Ramos (cell line): ENCODE measurements around the gene MTMR2.
"Not testable (repeated sequence)": the region's sequence is repeated elsewhere in the genome, so short reads cannot be mapped to it uniquely, and the experiment has no call there.

Source experiments
- in situ Hi-C: fragments of 300-500 bp; cut with MboI; formaldehyde crosslinking; loops from one replicate; pipeline ENCODE4 v1.14.3; 2022; ENCODE audit warnings: low sequenced_read_pairs; ENCODE audit not compliant: unreplicated experiment

Gene MTMR2

DNA sequence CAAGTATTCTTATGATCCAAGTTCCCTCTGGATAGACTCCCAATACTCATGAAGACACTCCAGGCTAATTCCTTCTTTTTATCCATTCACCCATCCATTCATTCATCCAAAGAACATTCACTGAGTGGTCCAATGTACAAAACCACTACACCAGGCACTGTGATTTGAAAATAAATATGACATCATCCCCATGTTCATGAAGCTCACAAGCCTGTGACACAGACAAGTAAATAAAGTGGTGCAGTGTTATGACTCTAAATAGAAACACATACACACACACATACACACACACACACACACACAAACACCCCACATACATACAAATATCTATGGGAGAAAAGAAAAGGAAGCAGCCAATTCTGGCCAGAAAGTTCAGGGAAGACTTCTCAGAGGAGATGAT lies 35.5 kb downstream of the MTMR2 start:
- in situ Hi-C loops: no loop called here

DNA sequence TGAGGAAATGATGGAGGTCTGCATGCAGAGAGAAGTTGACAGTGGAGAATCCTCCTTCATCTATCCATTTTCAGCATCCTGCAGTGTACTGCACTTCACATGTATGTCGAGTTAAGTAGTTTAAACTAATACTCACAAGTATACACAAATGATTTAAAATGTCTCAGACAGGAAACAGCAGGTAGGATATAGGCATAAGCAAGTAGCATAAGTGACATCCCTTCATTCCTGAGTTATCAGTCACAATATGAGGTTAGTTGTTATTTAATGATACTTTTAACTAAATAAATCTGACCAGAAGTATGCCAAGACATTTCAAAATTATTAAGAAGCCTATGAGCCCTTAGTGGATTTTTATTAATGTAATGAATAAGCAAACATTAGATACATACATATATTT lies 37.4 kb downstream of the MTMR2 start:
- in situ Hi-C loops: no loop called here

- in situ Hi-C loops: no loop called here
These were observed 39.1 kb downstream of the MTMR2 start for GRCh38 chr11:95884802-95885201.

- in situ Hi-C loops: no loop called here
These were observed 39.5 kb downstream of the MTMR2 start for GRCh38 chr11:95884376-95884775.

GRCh38 chr11:95883381-95883780 lies 40.5 kb downstream of the MTMR2 start:
- in situ Hi-C loops: no loop called here

DNA sequence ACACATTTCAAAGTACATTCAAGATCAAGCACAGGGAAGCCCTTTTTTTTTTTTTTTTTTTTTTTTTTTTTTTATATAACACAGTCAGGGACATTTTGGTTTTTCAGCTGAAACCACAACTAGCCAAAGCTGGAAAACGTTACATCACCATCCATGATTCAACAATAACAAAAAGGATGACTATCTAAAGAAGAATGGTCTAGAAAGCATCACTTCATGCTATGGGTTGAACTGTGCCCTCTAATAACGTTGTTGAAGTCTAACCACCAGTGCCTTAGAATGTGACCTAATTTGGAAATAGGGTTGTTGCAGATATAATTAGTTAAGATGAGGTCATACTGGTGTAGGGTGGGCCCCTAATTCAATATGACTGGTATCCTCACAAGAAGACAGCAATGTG lies 46.6 kb downstream of the MTMR2 start:
- in situ Hi-C loops: no loop called here

DNA sequence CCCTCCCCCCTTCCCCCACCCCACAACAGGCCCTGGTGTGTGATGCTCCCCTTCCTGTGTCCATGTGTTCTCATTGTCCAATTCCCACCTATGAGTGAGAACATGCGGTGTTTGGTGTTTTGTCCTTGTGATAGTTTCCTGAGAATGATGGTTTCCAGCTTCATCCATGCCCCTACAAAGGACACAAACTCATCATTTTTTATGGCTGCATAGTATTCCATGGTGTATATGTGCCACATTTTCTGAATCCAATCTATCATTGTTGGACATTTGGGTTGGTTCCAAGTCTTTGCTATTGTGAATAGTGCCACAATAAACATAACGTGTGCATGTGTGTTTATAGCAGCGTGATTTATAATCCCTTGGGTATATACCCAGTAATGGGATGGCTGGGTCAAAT lies 53.0 kb downstream of the MTMR2 start:
- in situ Hi-C loops: not testable (repeated sequence)

- in situ Hi-C loops: no loop called here
These were observed 56.8 kb downstream of the MTMR2 start for GRCh38 chr11:95867105-95867504.

- in situ Hi-C loops: no loop called here
These were observed 60.3 kb downstream of the MTMR2 start for GRCh38 chr11:95863486-95864140.

GRCh38 chr11:95860024-95860423 lies 63.9 kb downstream of the MTMR2 start:
- in situ Hi-C loops: not testable (repeated sequence)

DNA sequence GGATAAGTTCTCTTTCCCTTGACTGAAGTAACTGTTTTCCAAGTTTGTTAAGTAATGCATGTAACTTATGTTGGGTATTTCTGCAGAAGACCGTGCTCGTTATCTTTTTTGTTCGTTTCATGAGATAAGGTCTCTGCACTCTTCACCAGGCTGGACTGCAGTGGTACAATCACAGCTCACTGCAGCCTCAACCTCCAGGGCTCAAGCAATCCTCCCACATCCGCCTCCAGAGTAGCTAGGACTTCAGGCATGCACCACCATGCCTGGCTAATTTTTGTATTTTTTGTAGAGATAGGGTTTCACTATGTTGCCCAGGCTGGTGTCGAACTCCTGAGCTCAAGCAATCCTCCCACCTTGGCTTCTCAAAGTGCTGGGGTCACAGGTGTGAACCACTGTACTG lies 69.5 kb downstream of the MTMR2 start:
- in situ Hi-C loops: not testable (repeated sequence)

GRCh38 chr11:95853862-95854261 lies 70.0 kb downstream of the MTMR2 start:
- in situ Hi-C loops: no loop called here

GRCh38 chr11:95853138-95853537 lies 70.8 kb downstream of the MTMR2 start:
- in situ Hi-C loops: no loop called here

- in situ Hi-C loops: no loop called here
These were observed 73.8 kb downstream of the MTMR2 start for GRCh38 chr11:95850137-95850536.

DNA sequence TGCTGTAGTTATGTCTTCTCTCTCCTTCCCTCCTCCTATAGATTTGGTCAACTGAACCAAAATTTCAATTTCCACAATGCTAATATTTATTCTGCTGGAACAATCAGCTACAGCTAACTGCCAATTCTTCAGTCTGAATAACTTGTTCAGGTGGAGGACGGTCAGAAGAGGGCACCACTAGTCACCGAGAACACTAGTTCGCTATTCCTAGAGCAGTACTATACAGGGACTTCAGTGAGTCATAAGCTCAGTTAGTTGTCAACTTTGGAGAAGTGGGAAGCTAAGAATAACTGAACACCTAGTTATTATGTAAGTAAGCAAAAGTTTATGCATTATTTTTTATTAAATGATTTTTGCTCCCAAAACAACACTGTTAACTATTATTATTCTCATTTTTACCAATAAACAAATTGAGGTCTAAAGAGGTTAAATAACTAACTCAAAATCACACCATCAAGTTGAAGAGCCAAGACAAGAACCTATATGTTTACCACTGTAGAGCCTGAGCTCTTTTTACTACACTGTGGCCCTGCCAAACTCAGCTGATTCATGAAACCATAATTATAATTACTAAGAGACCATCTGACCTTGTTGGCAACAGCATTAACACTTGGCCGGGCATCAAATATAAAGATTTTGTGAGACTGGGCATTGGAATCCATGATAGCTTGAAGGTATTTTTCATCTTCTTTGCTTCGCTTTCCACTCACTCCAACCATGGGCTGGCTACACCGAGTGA lies 74.7 kb downstream of the MTMR2 start:
- in situ Hi-C loops: loop anchor here (25.0 kb wide), 1 partner anchor 538 kb away; the partner anchor contains the start of genes CCDC82 and JRKL

DNA sequence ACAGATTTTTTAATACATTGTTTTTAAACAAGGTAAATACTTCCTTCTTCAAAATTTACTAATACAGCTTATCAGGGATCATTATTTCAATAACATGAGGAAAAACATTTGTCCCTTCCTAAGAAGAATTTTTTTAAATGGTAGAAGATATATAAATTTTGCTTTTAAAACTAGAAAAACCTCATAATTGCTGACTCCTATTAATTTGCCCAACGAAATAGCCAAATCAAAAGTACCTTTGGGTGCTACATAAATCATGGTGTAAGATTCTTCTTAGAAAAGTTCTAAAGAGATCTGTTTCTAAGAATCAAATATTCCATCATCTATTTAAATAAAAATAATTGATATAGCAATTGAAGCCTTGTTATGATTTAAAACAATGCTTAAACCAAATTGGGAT lies 78.7 kb downstream of the MTMR2 start:
- in situ Hi-C loops: loop anchor here (25.0 kb wide), 1 partner anchor 542 kb away; the partner anchor contains the start of genes CCDC82 and JRKL

DNA sequence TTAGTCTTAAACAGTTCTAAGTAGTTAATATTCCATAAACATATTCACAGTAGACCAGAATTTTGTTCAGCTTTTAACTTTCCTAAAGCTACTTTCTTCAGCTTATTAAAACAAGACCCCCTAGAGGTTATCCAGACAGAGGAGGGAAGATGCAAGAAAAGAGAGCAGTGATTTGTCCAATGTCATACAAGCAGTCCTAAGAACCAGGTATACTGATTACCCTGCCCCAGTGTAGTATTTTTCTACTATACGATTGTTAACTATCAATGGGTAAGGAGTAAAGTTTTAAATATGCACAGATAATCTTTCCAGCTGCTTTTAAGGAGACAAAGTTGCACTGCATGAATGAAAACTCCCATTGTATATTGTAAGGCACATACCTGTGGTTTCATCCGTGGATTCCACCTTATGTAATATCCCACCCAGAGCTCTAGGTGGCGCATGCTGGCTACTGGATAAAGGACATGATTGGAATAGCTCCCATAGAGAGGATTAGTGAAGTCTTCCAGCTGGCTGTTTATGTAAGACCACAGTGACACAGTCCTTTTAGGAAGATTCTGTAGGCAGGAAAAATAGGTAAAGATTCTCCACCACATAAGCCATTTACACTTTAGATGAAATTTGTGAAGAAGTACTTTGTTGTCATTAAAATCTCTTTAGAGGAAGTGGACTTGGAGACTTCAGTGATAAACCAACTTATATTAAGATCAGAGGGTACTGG lies 88.0 kb downstream of the MTMR2 start:
- in situ Hi-C loops: loop anchor here (25.0 kb wide), 1 partner anchor 551 kb away; the partner anchor contains the start of genes CCDC82 and JRKL

DNA sequence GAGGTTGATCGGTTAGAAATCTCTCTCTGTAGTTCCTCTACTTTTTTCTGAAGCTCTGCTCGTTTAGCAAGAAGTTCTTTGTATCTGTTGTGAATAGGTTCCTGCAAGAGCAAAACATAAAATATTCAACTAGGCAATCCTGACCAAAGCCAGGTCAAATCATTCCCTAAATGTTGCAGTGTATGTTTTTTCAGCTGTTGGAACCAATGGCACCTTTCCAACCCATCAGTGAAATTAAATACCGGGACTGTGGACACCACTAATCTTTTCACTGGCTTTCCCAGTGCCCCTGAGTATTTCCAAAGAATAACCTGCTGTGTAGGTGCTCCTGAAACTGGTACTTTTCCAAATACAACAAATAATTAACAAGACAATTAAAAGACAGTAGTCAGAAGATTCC lies 88.6 kb downstream of the MTMR2 start:
- in situ Hi-C loops: loop anchor here (25.0 kb wide), 1 partner anchor 552 kb away; the partner anchor contains the start of genes CCDC82 and JRKL

- in situ Hi-C loops: loop anchor here (25.0 kb wide), 1 partner anchor 554 kb away; the partner anchor contains the start of genes CCDC82 and JRKL
These were observed 90.5 kb downstream of the MTMR2 start for GRCh38 chr11:95833378-95833777.

- in situ Hi-C loops: loop anchor here (25.0 kb wide), 1 partner anchor 555 kb away; the partner anchor contains the start of genes CCDC82 and JRKL
These were observed 91.1 kb downstream of the MTMR2 start for GRCh38 chr11:95832763-95833162.
